ENCODE measurements around the gene PRKN.
"Not testable (repeated sequence)": the region's sequence is repeated elsewhere in the genome, so short reads cannot be mapped to it uniquely, and the experiment has no call there.

PRKN gene

GRCh38 chr6:161884782-161885181 is 842.8 kb downstream of the PRKN start:
- no peak for DNase-seq (ENCODE audit: low read depth)
- no peak for TF ChIP-seq CTCF (IDR thresholded peaks at IDR 0.05; ENCODE audit: low read length, missing control alignments)
- no peak overlapping the region for H3K4me3 ChIP-seq (replicated peaks; ENCODE audit: low read depth, low read length)

- no peak for TF ChIP-seq CTCF (IDR thresholded peaks at IDR 0.05; ENCODE audit: low read length, missing control alignments)
- no peak overlapping the region for H3K4me3 ChIP-seq (replicated peaks; ENCODE audit: low read depth, low read length)
- no peak for DNase-seq (ENCODE audit: low read depth)
Observed at GRCh38 chr6:161882196-161882765, 845.3 kb downstream of the PRKN start.

DNA sequence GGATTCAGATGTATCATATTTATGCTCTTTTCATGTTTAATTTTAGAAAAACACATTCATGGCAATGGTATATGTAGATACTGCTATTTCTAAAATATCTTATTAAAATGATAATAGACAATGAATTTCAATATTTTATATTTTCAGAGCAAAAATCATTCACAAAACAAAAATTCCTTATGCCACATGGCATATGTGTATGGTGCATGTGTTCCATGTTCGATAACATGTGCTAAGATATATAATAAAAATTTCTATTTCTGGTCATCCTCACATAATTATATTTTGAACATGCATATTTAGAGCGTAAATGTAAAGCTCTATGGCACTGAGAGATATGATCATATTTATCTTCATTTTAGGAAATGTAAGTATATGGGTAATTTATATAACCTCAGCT is 847.5 kb downstream of the PRKN start:
- no peak for DNase-seq (ENCODE audit: low read depth)
- no peak overlapping the region for H3K4me3 ChIP-seq (replicated peaks; ENCODE audit: low read depth, low read length)
- no peak for TF ChIP-seq CTCF (IDR thresholded peaks at IDR 0.05; ENCODE audit: low read length, missing control alignments)

DNA sequence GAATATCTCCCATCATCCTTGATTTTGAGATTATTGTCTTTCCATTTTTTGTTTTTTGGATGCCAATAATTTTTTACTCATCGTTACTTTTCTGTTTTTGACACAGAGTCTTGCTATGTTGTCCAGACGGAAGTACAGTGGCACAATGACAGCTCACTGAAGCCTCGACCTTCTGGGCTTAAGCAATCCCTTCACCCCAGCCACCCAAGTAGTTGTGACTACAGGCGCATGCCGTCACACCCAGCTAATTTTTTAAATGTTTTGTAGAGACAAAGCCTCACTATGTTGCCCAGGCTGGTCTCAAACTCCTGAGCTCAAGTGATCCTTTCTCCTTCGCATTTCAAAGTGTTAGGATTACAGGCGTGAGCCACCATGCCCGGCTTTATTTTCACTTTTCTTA is 851.3 kb downstream of the PRKN start:
- TF ChIP-seq CTCF (IDR thresholded peaks at IDR 0.05; ENCODE audit: low read length, missing control alignments), result no peak
- no peak for DNase-seq (ENCODE audit: low read depth)
- H3K4me3 ChIP-seq (replicated peaks; ENCODE audit: low read depth, low read length), result no peak overlapping the region

GRCh38 chr6:161870236-161870901 is 857.2 kb downstream of the PRKN start:
- no peak for DNase-seq (ENCODE audit: low read depth)
- no peak for TF ChIP-seq CTCF (IDR thresholded peaks at IDR 0.05; ENCODE audit: low read length, missing control alignments)
- H3K4me3 ChIP-seq (replicated peaks; ENCODE audit: low read depth, low read length), result no peak overlapping the region

DNA sequence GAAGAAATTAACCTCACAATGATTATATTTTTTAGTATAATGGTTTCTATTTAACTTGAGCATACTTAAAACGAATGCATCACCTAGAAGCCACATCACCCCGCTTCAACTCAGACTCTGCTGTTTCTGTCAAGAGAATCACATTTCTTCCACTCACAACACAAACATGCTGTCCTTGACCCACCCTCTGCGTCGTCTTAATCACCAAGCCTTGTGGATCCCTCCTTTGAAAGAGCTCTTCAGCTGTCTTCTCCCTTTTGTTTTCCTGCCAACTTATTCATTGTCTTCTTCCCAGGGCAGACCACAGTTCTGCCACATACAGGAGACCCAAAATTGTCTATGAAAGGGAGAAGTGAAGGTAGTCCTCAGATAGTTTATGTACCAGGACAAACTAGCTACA is 858.1 kb downstream of the PRKN start:
- no peak for DNase-seq (ENCODE audit: low read depth)
- no peak overlapping the region for H3K4me3 ChIP-seq (replicated peaks; ENCODE audit: low read depth, low read length)
- TF ChIP-seq CTCF (IDR thresholded peaks at IDR 0.05; ENCODE audit: low read length, missing control alignments), result no peak

DNA sequence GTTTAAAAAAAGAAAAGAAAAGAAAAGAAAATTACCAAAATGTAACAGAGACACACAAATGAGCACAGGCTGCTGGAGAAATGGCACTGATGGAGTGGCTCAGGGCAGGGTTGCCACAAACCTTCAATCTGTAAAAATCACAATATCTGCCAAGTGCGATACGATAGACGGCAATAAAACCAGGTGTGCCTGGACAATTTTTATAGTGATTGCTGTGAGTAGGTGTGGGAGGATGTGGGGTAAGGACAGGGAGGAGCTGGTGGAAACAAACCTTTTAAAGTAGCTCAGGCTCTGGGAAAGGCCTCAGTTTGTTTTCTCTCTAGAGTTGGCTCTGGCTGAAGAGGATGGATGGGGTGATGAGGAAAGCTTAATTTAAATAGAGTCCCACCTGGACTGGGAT is 861.0 kb downstream of the PRKN start:
- DNase-seq (ENCODE audit: low read depth), result no peak
- H3K4me3 ChIP-seq (replicated peaks; ENCODE audit: low read depth, low read length), result no peak overlapping the region
- TF ChIP-seq CTCF (IDR thresholded peaks at IDR 0.05; ENCODE audit: low read length, missing control alignments), result no peak

DNA sequence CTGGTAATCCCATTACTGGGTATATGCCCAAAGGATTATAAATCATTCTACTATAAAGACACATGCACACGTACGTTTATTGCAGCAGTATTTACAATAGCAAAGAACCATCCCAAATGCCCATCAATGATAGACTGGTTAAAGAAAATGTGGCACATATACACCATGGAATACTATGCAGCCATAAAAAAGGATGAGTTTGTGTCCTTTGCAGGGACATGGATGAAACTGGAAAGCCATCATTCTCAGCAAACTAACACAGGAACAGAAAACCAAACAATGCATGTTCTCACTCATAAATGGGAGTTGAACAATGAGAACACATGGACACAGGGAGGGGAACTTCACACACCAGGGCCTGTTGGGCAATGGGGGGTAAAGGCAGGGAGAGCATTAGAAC is 866.5 kb downstream of the PRKN start:
- DNase-seq (ENCODE audit: low read depth); H3K4me3 ChIP-seq (replicated peaks; ENCODE audit: low read depth, low read length): not testable (repeated sequence)
